Measurements from ENCODE around the gene ZC3H6. TPM values are rescaled to one million over a fixed set of nuclear protein-coding genes. Genes with fewer than 3 reads are reported as not detected.
"Not testable (repeated sequence)": the region's sequence is repeated elsewhere in the genome, so short reads cannot be mapped to it uniquely, and the experiment has no call there.

Gene ZC3H6
- total RNA-seq, 1 donor from 2014 or later = 3.7 TPM

DNA sequence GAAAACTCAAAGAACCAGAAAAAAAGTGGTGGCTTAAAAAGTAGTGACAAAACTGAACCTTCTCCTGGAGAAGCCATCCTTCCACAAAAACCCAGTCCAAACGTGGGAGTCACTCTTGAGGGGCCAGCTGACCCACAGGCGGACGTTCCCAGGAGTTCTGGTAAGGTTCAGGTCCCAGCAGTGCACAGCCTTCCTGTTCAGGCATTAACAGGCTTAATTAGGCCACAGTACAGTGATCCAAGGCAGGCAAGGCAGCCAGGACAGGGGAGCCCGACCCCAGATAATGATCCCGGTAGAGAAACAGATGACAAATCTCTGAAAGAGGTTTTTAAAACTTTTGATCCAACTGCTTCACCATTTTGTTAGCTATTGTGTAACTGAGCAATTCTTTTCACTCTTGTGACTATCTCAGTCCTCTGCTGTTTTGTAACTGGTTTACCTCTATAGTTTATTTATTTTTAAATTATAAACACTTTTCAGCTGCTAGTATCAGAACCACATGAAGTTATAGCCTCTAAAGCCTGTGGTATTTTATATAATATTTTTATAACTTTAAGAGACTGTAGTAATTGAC lies 56.8 kb downstream of the ZC3H6 start:
- DNase-seq (ENCODE audit: low spot score) (no peak), ATAC-seq (peak; percentile 64)

- ATAC-seq = no peak
- no peak for DNase-seq (ENCODE audit: low spot score)
Measured at GRCh38 chr2:112335600-112335999, 60.2 kb downstream of the ZC3H6 start.

- ATAC-seq (no peak), DNase-seq (ENCODE audit: low spot score) (no peak)
Measured at GRCh38 chr2:112339986-112340385, 64.6 kb downstream of the ZC3H6 start.

- no peak for DNase-seq (ENCODE audit: low spot score)
- ATAC-seq = no peak
Measured at GRCh38 chr2:112340475-112341267, 65.3 kb downstream of the ZC3H6 start.

DNA sequence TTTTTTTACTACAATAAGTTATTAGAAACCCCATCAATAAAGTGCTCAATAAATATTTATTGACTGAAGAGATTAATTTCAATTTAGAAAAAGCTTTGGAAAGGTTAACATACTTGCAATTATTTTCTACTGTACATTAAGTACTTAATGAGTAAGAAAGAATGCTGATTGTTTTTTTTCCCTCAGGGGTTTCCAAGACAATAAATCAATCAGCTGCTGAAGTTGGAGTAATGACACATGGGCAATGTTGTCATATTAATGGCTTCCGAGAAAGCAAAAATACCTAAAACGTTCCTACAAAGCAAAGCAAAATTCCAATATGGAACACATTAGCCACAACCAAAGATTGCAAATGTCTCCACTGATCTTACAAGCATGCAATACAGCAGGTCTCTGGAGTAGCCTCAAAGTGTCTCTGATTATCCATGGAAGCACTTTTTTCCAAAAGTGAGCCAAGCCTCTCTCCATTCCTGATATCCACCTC lies 66.7 kb downstream of the ZC3H6 start:
- DNase-seq (ENCODE audit: low spot score) (no peak), ATAC-seq (no peak)

GRCh38 chr2:112343827-112344585 lies 68.6 kb downstream of the ZC3H6 start:
- peak; percentile 82 for ATAC-seq

GRCh38 chr2:112345030-112346027 lies 69.9 kb downstream of the ZC3H6 start:
- DNase-seq (ENCODE audit: low spot score) (no peak), ATAC-seq (peak; percentile 28)

More at GRCh38 chr2:112343827-112344585, 68.6 kb downstream of the ZC3H6 start:
- no peak for DNase-seq (ENCODE audit: low spot score)

DNA sequence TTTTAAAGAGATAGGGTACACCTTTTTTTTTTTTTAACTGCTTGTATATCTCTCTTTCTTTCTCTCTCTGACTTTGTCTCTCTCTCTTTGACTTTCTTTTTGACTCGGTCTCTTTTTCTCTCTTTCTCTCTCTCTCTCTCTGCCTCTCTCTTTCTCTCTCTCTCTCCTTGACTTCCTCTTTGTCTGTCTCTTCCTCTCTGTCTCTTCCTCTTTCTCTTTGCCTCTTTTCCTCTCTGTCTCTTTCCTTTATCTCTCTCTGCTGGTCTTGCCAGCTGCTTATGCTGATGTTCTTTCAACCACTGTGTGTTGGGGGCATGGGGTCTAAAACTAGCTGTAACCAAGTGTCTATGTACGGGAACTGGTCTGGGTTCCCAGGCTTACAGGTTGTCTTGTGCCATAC lies 76.9 kb downstream of the ZC3H6 start:
- DNase-seq (ENCODE audit: low spot score); ATAC-seq: not testable (repeated sequence)

DNA sequence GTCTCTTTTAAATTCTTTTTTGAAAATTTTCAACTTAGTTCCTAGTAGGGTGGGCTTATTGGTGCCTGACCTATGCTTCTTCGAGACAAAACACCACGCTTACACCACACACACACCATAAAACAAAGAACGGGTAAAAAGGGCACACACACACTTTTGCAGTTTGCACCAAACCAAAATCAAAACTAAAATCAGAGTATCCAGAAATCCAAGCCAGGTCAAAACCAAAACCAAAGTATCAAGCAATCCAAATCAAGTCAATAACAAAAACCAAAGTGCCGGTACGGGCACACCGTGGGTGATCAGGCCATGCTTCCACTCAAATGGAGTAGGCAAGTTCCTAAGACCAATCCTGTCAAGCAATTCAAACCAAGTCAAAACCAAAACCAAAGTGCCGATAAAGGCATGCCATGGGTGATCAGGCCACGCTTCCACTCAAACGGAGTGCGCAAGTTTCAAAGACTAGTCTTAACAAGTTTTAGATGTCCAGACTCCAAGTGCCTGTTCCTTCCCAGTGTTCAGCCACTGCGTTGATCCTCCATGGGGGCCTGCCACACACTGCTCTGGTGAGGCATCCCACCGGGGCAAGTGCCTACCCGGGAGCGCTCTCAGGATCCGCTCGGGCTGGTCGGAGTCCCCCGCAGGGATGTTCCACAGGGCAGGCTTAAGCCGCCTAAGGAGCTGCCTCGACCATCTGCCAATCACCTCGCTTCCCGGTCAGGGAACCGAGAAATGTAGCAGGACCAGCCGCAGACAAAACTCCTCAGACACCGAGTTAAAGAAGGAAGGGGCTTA lies 77.6 kb downstream of the ZC3H6 start:
- not testable (repeated sequence) for ATAC-seq; DNase-seq (ENCODE audit: low spot score)

DNA sequence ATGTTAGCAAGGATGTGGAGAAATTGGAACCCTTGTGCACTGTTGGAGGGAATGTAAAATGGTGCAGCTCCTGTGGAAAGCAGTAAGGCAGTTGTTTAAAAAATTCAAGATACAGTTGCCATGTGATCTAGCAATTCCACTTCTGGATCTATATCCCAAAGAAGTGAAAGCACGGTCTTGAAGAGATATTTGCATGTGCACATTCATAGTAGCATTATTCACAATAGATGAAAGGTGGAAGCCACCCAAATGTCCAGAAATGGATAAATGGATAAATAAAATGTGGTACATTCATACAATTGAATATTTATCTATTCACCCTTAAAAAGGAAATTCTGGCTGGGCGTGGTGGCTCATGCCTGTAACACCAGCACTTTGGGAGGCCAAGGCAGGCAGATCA lies 78.9 kb downstream of the ZC3H6 start:
- not testable (repeated sequence) for ATAC-seq; DNase-seq (ENCODE audit: low spot score)

DNA sequence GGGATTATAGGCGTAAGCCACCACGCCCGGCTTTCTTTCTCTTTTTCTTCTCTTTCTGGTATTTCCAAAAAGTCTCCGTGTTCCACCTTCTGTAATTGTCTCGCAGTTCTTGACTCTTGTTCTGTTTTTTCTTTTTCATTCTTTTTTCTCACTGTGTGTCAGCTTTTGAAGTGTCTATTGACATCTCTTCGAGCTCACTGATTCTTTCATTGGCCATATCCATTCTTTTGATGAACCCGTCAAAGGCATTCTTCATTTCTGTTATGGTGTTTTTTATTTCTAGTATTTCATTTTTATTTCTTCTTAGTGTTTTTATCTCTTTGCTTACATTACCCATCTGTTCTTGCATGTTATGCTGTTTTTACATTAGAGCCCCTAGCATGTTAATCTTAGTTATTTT lies 84.7 kb downstream of the ZC3H6 start:
- DNase-seq (ENCODE audit: low spot score); ATAC-seq: not testable (repeated sequence)

Other genes with a start within 250 kb of the ZC3H6 start
- 7.5 TPM for gene TMEM87B, start 220.3 kb upstream of the ZC3H6 start, total RNA-seq
- 5.1 TPM for gene FBLN7, start 137.2 kb upstream of the ZC3H6 start, total RNA-seq
- gene ZC3H8, start 20.6 kb upstream of the ZC3H6 start, total RNA-seq = 5.3 TPM
- 6.7 TPM for gene RGPD8, start 158.0 kb downstream of the ZC3H6 start, total RNA-seq
- gene TTL, start 206.6 kb downstream of the ZC3H6 start, total RNA-seq = 16.4 TPM

All from left lobe of liver (tissue), 2 donors.